GM18519 (cell line): ENCODE results near the gene ITPA.

Source experiments
- ATAC-seq: cut with Tn5 transposase; IDR thresholded peaks from one replicate; pipeline ENCODE4 v1.9.1; 2021; ENCODE audit warnings: mild to moderate bottlenecking, moderate library complexity; ENCODE audit not compliant: unreplicated experiment, low FRiP score

Gene ITPA

DNA sequence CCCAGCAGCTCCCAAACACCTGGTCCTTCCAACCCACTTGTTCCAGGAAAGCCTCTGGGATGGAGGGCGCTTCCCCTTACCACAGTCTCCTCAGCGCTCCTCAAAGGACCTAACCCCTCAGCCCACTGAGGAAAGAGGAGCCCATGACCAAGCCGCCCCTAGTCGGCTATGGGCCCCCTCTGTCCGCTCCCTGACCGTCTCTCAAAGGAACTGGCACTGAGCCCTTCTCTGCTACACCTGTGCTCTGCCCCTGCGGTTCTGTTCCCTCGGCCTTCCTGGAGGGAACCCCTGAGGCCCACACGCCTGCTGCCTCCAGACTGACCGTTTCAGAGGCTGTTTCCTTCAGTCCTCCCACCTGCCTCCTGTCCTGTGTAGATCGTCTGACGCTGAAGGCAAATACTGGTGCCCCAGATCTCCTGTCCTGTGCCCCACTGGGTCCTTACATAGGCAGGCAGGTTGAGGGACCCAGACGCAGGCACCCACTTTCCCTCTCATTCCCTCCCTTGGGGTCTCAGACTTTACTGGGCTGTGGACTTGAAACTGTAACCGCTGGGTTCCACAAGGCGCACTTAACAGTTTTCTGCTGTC, 31.6 kb downstream of the ITPA start:
- ATAC-seq = no peak

GRCh38 chr20:3242172-3242692, 32.9 kb downstream of the ITPA start:
- ATAC-seq = no peak

GRCh38 chr20:3243718-3244358, 34.5 kb downstream of the ITPA start:
- no peak for ATAC-seq

- no peak for ATAC-seq
These were observed 35.3 kb downstream of the ITPA start for GRCh38 chr20:3244613-3245012.

- no peak for ATAC-seq
These were observed 35.9 kb downstream of the ITPA start for GRCh38 chr20:3245156-3245555.

GRCh38 chr20:3245711-3246110, 36.4 kb downstream of the ITPA start:
- no peak for ATAC-seq

DNA sequence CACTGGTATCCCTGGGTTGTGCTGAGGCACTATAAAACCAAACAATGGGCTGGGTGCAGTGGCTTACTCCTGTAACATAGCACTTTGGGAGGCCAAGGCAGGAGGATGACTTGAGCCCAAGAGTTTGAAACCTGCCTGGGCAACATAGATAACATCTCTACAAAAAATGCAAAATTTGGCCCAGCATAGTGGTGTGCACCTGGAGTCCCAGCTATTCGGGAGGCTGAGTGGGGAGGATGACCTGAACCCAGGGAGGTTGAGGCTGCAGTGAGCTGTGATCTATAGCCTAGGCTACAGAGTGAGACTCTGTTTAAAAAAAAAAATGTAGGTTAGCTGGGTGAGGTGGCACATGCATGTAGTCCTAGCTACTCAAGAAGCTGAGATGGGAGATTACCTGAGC, 37.4 kb downstream of the ITPA start:
- no peak for ATAC-seq

DNA sequence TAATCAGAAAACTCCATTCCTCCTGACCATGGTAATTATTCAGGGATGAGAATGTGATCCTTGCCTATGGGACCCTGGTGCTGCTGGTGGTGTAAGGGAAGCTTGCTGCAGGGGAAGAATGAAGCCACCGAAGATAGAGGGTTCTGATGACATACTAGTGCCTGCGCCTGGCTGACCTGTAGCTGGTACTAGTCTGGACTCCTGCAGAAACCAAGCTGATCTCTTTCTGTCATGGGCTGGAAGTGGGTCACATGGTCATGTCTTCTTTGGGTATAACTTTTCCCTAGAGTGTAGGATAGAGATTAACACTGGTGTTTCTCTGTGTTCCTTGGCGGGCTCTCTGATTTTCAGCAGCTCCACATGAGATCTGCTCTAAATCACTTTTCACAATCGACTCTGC, 38.3 kb downstream of the ITPA start:
- no peak for ATAC-seq

DNA sequence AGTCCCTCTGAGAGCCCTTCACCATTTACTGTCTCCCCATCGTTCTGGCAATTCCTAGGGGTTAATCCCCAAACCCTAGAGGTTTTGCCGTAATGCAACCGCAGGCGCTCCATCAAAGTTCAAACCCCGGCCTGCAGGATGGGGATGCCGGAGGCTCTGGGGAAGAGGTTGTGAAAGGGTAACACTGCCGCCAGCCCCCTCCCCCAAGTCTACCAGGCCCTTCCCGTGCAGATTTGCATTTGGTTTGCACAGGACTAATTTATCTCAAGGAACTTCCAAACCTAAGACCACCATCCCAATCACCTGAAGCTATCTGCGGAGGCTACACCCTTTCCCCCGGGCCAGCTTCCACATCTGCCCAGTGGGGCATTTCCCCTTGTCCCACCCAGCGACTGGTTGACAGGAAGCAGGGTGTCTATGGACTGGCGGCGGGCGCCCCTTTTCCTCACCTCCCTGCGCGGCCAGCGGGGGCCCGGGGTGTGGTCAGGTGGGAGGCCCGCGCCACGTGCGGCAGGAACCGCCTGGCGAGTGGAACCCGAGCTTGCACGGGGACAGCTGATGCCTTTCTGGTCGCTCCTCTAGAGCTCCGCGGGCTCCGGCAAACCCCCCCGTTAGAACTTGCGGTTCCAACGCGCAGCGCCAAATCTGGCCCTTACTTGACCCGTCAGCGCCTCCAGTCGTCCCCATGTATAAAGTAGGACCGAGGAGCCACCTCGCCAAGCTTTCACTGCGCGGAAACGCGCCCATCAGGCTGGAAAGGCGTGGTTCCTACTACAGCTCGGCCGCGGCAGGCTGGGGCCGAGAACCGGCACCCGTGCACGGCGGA, 39.1 kb downstream of the ITPA start:
- ATAC-seq = no peak

GRCh38 chr20:3248993-3249347, 39.7 kb downstream of the ITPA start:
- no peak for ATAC-seq

GRCh38 chr20:3250091-3250504, 40.8 kb downstream of the ITPA start:
- ATAC-seq = no peak

GRCh38 chr20:3251806-3252205, 42.5 kb downstream of the ITPA start:
- no peak for ATAC-seq

GRCh38 chr20:3255728-3256127, 46.4 kb downstream of the ITPA start:
- ATAC-seq = no peak

DNA sequence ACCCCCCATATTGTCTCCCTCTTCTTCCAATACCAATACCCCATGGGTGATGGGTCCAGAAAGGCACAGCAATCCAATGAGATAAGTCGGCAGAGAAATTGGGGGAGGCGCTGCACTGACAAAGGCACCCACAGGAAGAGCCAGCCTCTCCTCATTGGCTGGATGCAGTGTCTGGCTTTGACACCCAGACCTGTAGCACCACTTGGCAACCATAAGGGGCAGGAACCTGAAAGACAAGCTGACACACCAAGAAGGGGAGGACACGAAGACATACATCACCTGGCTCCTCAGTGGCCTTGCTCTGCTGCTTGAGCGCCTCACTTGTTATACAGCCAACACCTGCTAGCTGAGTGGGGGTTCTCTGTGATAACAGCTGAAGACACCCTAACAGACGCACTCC, 49.1 kb downstream of the ITPA start:
- no peak for ATAC-seq

- ATAC-seq = no peak
These were observed 53.3 kb downstream of the ITPA start for GRCh38 chr20:3262566-3262965.

- ATAC-seq = no peak
These were observed 60.8 kb downstream of the ITPA start for GRCh38 chr20:3270051-3270450.

GRCh38 chr20:3273371-3273770, 64.1 kb downstream of the ITPA start:
- ATAC-seq = no peak
